Measurements from ENCODE around the gene KCP. TPM values are rescaled to one million over a fixed set of nuclear protein-coding genes. Genes with fewer than 3 reads are reported as not detected.

Gene KCP
- total RNA-seq, 2 experiments from 2014 or later, result 0.11 TPM; not detected in 1

GRCh38 chr7:128920913-128921582 is 10.5 kb upstream of the KCP start:
- intact Hi-C loops (cut with DNase I, micrococcal nuclease), result no loop called here
- DNase-seq, result no peak
- Histone ChIP-seq H3K4me3 (ENCODE audit: low read length) (no peak overlapping the region), H3K27ac (ENCODE audit: low read depth in 1 of 2, low read length in 2 of 2) (no peak overlapping the region), H3K4me1 (ENCODE audit: insufficient read depth, low read length) (no peaks in the 10 kb centered on the region), H3K27me3 (ENCODE audit: control insufficient read depth in 1 of 2, insufficient read depth in 2 of 2, low read length in 2 of 2) (peaks cover 7 to 10% of the 10 kb centered on the region in 2 experiments), H3K9me3 (ENCODE audit: control insufficient read depth in 1 of 2, insufficient read depth in 1 of 2, low read length in 2 of 2) (peaks cover 0 to 8% of the 10 kb centered on the region in 2 experiments), H3K36me3 (ENCODE audit: insufficient read depth, low read length) (no peaks in the 10 kb centered on the region)
- ChIA-PET POLR2A (no interaction called here), CTCF (no interaction called here)
- H3K36me3 Mint-ChIP-seq (ENCODE audit: low read depth), result no peaks in the 10 kb centered on the region
- H3K27ac Mint-ChIP-seq, result no peak overlapping the region
- peaks cover 30% of the 10 kb centered on the region for H3K27me3 Mint-ChIP-seq
- no peak for TF ChIP-seq CTCF (IDR thresholded peaks at IDR 0.05)
- no peak for ATAC-seq (ENCODE audit: poor library complexity)
- H3K4me1 Mint-ChIP-seq (ENCODE audit: low read depth), result no peaks in the 10 kb centered on the region
- H3K9me3 Mint-ChIP-seq, result no peaks in the 10 kb centered on the region
- no peak overlapping the region for H3K4me3 Mint-ChIP-seq

- H3K27me3 ChIP-seq (ENCODE audit: control insufficient read depth in 1 of 2, insufficient read depth in 2 of 2, low read length in 2 of 2), result peaks cover 12 to 14% of the 10 kb centered on the region in 2 experiments
- no peaks in the 10 kb centered on the region for H3K9me3 Mint-ChIP-seq
- H3K4me3 Mint-ChIP-seq, result no peak overlapping the region
- no peak overlapping the region for H3K27ac ChIP-seq (ENCODE audit: low read depth in 1 of 2, low read length in 2 of 2)
- DNase-seq (no peak), ATAC-seq (ENCODE audit: poor library complexity) (no peak)
- peaks cover 5% of the 10 kb centered on the region for H3K4me1 ChIP-seq (ENCODE audit: insufficient read depth, low read length)
- H3K36me3 Mint-ChIP-seq (ENCODE audit: low read depth), result no peaks in the 10 kb centered on the region
- H3K27ac Mint-ChIP-seq, result no peak overlapping the region
- H3K4me3 ChIP-seq (ENCODE audit: low read length), result no peak overlapping the region
- TF ChIP-seq CTCF (IDR thresholded peaks at IDR 0.05), result no peak
- CTCF ChIA-PET, result no interaction called here
- H3K36me3 ChIP-seq (ENCODE audit: insufficient read depth, low read length), result no peaks in the 10 kb centered on the region
- peaks cover 36% of the 10 kb centered on the region for H3K27me3 Mint-ChIP-seq
- POLR2A ChIA-PET, result interaction anchor here (0.6 kb wide), 1 partner anchor 1150 kb away, joined by 4 read pairs; no protein-coding TSS in a partner anchor
- intact Hi-C loops (cut with DNase I, micrococcal nuclease), result no loop called here
- no peaks in the 10 kb centered on the region for H3K4me1 Mint-ChIP-seq (ENCODE audit: low read depth)
- H3K9me3 ChIP-seq (ENCODE audit: control insufficient read depth in 1 of 2, insufficient read depth in 1 of 2, low read length in 2 of 2), result peaks cover 0 to 8% of the 10 kb centered on the region in 2 experiments
Measured at GRCh38 chr7:128919881-128920799, 9.6 kb upstream of the KCP start.

GRCh38 chr7:128919241-128919640 is 8.7 kb upstream of the KCP start:
- peaks cover 40% of the 10 kb centered on the region for H3K27me3 Mint-ChIP-seq
- DNase-seq (no peak), ATAC-seq (ENCODE audit: poor library complexity) (no peak)
- Histone ChIP-seq H3K27me3 (ENCODE audit: control insufficient read depth in 1 of 2, insufficient read depth in 2 of 2, low read length in 2 of 2) (peaks cover 16 to 20% of the 10 kb centered on the region in 2 experiments), H3K27ac (ENCODE audit: low read depth in 1 of 2, low read length in 2 of 2) (no peak overlapping the region), H3K4me3 (ENCODE audit: low read length) (no peak overlapping the region), H3K4me1 (ENCODE audit: insufficient read depth, low read length) (peaks cover 13% of the 10 kb centered on the region), H3K9me3 (ENCODE audit: control insufficient read depth in 1 of 2, insufficient read depth in 1 of 2, low read length in 2 of 2) (peaks cover 0 to 8% of the 10 kb centered on the region in 2 experiments), H3K36me3 (ENCODE audit: insufficient read depth, low read length) (no peaks in the 10 kb centered on the region)
- H3K27ac Mint-ChIP-seq, result no peak overlapping the region
- ChIA-PET POLR2A (no interaction called here), CTCF (no interaction called here)
- H3K9me3 Mint-ChIP-seq, result no peaks in the 10 kb centered on the region
- no peak for TF ChIP-seq CTCF (IDR thresholded peaks at IDR 0.05)
- no peaks in the 10 kb centered on the region for H3K36me3 Mint-ChIP-seq (ENCODE audit: low read depth)
- H3K4me1 Mint-ChIP-seq (ENCODE audit: low read depth), result peaks cover 3% of the 10 kb centered on the region
- no peak overlapping the region for H3K4me3 Mint-ChIP-seq
- intact Hi-C loops (cut with DNase I, micrococcal nuclease), result no loop called here

All from CD4-positive, alpha-beta T cell (primary cell).